Measurements from ENCODE around the gene RAPGEF5.
A peak's percentile ranks its signal among the peaks of the same experiment; 100 is the strongest.

RAPGEF5 gene

GRCh38 chr7:22350466-22351328 is 6.3 kb downstream of the RAPGEF5 start:
- Histone ChIP-seq H3K27me3 (no peaks in the 10 kb centered on the region), H3K4me3 (ENCODE audit: low read depth, low read length) (peak overlapping the region; percentile 30), H3K36me3 (peaks cover 26% of the 10 kb centered on the region), H3K9me3 (no peaks in the 10 kb centered on the region), H3K4me1 (peaks cover 52% of the 10 kb centered on the region)
- peak; percentile 85 for DNase-seq
- TF ChIP-seq CTCF (IDR thresholded peaks at IDR 0.05; ENCODE audit: low read depth, low read length): no peak

GRCh38 chr7:22348379-22348778 is 8.6 kb downstream of the RAPGEF5 start:
- H3K4me1 ChIP-seq: peaks cover 56% of the 10 kb centered on the region
- no peaks in the 10 kb centered on the region for H3K9me3 ChIP-seq
- H3K27me3 ChIP-seq: no peaks in the 10 kb centered on the region
- DNase-seq: no peak
- H3K36me3 ChIP-seq: peaks cover 18% of the 10 kb centered on the region
- TF ChIP-seq CTCF (IDR thresholded peaks at IDR 0.05; ENCODE audit: low read depth, low read length): no peak
- H3K4me3 ChIP-seq (ENCODE audit: low read depth, low read length): no peak overlapping the region

- Histone ChIP-seq H3K4me1 (peaks cover 45% of the 10 kb centered on the region), H3K36me3 (peaks cover 24% of the 10 kb centered on the region), H3K27me3 (no peaks in the 10 kb centered on the region), H3K4me3 (ENCODE audit: low read depth, low read length) (no peak overlapping the region), H3K9me3 (no peaks in the 10 kb centered on the region)
- DNase-seq: no peak
- TF ChIP-seq CTCF (IDR thresholded peaks at IDR 0.05; ENCODE audit: low read depth, low read length): no peak
These were observed 10.4 kb downstream of the RAPGEF5 start for GRCh38 chr7:22346383-22347107.

- H3K4me3 ChIP-seq (ENCODE audit: low read depth, low read length): no peak overlapping the region
- H3K9me3 ChIP-seq: no peaks in the 10 kb centered on the region
- no peak for TF ChIP-seq CTCF (IDR thresholded peaks at IDR 0.05; ENCODE audit: low read depth, low read length)
- H3K36me3 ChIP-seq: peaks cover 38% of the 10 kb centered on the region
- no peaks in the 10 kb centered on the region for H3K27me3 ChIP-seq
- peaks cover 32% of the 10 kb centered on the region for H3K4me1 ChIP-seq
- no peak for DNase-seq
These were observed 12.3 kb downstream of the RAPGEF5 start for GRCh38 chr7:22344655-22345054.

- Histone ChIP-seq H3K9me3 (no peaks in the 10 kb centered on the region), H3K4me1 (peaks cover 38% of the 10 kb centered on the region), H3K4me3 (ENCODE audit: low read depth, low read length) (no peak overlapping the region), H3K27me3 (no peaks in the 10 kb centered on the region), H3K36me3 (peaks cover 39% of the 10 kb centered on the region)
- no peak for DNase-seq
- no peak for TF ChIP-seq CTCF (IDR thresholded peaks at IDR 0.05; ENCODE audit: low read depth, low read length)
These were observed 13.3 kb downstream of the RAPGEF5 start for GRCh38 chr7:22343612-22344011.

GRCh38 chr7:22343071-22343470 is 13.9 kb downstream of the RAPGEF5 start:
- Histone ChIP-seq H3K27me3 (no peaks in the 10 kb centered on the region), H3K36me3 (peaks cover 38% of the 10 kb centered on the region), H3K4me3 (ENCODE audit: low read depth, low read length) (no peak overlapping the region), H3K9me3 (no peaks in the 10 kb centered on the region), H3K4me1 (peaks cover 32% of the 10 kb centered on the region)
- DNase-seq: no peak
- TF ChIP-seq CTCF (IDR thresholded peaks at IDR 0.05; ENCODE audit: low read depth, low read length): no peak
